Measurements from ENCODE around the gene VDR. TPM values are rescaled to one million over a fixed set of nuclear protein-coding genes. Genes with fewer than 3 reads are reported as not detected.

VDR gene
- total RNA-seq, 1 donor from 2014 or later = not detected

DNA sequence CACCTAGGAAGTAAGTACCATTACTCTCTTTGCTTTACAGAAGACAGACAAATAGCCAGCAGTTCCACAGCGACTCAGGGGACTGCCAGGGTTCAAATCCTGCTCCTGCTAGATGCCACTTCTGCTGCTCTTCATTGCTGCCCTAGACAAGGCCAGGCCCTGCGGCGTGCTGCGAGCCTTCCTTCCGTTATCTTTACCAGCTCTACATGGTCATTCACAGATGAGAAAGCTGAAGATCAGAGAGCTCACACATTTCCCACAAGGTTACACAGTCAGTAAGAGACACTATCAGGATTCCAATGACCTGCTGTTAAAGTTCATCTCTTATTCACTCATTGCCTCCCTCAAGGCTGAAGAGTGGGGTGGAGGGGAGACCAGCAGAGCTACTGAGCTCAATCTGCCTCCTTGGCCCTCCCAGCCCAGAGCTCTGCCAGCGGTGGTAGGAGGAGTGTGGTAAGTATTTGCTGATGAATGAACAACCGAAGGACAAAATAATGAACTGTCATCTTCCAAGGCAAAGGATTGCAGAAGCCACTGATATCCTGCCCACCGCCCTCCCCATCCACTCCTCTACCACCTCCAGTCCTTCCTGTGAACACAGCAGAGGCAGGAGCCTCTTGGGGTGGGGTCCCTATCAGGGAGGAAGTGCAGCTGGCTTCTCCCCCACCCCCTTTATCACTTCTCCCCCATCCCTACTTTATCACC is 70.4 kb downstream of the VDR start:
- H3K4me1 Mint-ChIP-seq (ENCODE audit: low read depth, unreplicated experiment) = peaks cover 7% of the 10 kb centered on the region
- no peak overlapping the region for H3K27ac Mint-ChIP-seq (ENCODE audit: unreplicated experiment)
- TF ChIP-seq, protein P1, sequence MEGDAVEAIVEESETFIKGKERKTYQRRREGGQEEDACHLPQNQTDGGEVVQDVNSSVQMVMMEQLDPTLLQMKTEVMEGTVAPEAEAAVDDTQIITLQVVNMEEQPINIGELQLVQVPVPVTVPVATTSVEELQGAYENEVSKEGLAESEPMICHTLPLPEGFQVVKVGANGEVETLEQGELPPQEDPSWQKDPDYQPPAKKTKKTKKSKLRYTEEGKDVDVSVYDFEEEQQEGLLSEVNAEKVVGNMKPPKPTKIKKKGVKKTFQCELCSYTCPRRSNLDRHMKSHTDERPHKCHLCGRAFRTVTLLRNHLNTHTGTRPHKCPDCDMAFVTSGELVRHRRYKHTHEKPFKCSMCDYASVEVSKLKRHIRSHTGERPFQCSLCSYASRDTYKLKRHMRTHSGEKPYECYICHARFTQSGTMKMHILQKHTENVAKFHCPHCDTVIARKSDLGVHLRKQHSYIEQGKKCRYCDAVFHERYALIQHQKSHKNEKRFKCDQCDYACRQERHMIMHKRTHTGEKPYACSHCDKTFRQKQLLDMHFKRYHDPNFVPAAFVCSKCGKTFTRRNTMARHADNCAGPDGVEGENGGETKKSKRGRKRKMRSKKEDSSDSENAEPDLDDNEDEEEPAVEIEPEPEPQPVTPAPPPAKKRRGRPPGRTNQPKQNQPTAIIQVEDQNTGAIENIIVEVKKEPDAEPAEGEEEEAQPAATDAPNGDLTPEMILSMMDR (IDR thresholded peaks at IDR 0.05; ENCODE audit: partially characterized antibody, unreplicated experiment) = no peak
- H3K9me3 Mint-ChIP-seq (ENCODE audit: unreplicated experiment) = peaks cover 4% of the 10 kb centered on the region
- no peak overlapping the region for H3K4me3 Mint-ChIP-seq (ENCODE audit: unreplicated experiment)
- H3K27me3 Mint-ChIP-seq (ENCODE audit: unreplicated experiment) = peaks cover 3% of the 10 kb centered on the region
- H3K36me3 Mint-ChIP-seq (ENCODE audit: unreplicated experiment) = no peaks in the 10 kb centered on the region
- no peak for DNase-seq

DNA sequence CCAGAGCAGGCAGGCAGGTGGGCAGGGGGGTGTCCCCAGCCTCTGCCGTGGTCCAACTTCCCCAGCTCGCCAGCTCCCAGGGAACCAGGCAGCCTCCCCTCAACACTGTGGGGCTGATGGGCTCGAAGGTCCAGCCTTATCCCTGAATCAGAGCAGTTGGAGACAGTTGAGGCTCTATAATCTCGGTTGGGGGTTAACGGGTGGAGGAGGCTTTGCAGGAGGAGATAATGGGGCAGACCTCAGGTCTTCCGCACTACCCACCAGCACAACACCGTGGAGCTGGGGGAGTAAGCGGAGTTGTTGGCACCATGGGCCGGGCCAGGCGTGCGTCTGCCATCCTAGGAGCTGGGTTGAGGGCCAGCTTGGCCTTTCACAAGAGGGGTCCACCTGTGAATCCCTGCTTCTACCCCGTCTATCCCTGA is 71.2 kb downstream of the VDR start:
- Mint-ChIP-seq H3K4me3 (ENCODE audit: unreplicated experiment) (no peak overlapping the region), H3K36me3 (ENCODE audit: unreplicated experiment) (no peaks in the 10 kb centered on the region), H3K9me3 (ENCODE audit: unreplicated experiment) (peaks cover 4% of the 10 kb centered on the region), H3K27ac (ENCODE audit: unreplicated experiment) (no peak overlapping the region), H3K27me3 (ENCODE audit: unreplicated experiment) (peaks cover 3% of the 10 kb centered on the region), H3K4me1 (ENCODE audit: low read depth, unreplicated experiment) (peaks cover 10% of the 10 kb centered on the region)
- no peak for DNase-seq
- TF ChIP-seq, protein P1 (IDR thresholded peaks at IDR 0.05; ENCODE audit: partially characterized antibody, unreplicated experiment) = no peak

DNA sequence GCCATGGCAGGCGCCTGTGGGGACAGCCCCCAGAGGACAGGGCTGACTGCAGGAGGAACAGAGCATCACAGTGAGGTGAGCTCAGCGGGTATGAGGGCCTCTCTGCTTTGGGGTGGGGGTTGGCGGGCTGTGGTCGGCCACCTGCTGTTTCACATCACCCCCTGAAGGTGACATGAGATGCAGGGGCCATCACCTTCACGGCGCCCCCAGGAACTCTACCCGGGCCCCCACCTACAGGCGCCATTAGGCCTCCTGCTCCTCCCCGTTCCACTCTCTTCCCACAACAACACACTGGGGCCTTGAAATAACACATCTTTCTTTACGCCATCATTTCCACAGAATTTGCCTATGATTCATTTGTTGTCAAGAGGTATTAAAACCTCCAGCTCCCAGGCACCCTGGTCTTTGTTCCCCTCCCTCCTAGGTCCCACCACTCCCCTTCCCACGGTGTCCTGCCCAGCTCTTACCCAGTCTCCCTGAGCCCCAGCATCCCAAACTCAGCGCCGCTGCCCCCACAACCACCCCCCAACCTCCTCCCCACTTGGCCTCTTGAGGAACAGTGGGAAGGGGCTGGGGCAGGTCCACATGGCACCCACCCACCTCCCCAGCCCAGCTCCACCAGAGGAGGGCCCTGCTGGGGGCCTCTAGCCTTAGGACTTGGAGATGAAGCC is 72.4 kb downstream of the VDR start:
- TF ChIP-seq, protein P1 (IDR thresholded peaks at IDR 0.05; ENCODE audit: partially characterized antibody, unreplicated experiment) = no peak
- Mint-ChIP-seq H3K4me3 (ENCODE audit: unreplicated experiment) (no peak overlapping the region), H3K27ac (ENCODE audit: unreplicated experiment) (no peak overlapping the region), H3K4me1 (ENCODE audit: low read depth, unreplicated experiment) (peaks cover 14% of the 10 kb centered on the region), H3K36me3 (ENCODE audit: unreplicated experiment) (no peaks in the 10 kb centered on the region), H3K9me3 (ENCODE audit: unreplicated experiment) (peaks cover 6% of the 10 kb centered on the region), H3K27me3 (ENCODE audit: unreplicated experiment) (peaks cover 3% of the 10 kb centered on the region)
- no peak for DNase-seq

DNA sequence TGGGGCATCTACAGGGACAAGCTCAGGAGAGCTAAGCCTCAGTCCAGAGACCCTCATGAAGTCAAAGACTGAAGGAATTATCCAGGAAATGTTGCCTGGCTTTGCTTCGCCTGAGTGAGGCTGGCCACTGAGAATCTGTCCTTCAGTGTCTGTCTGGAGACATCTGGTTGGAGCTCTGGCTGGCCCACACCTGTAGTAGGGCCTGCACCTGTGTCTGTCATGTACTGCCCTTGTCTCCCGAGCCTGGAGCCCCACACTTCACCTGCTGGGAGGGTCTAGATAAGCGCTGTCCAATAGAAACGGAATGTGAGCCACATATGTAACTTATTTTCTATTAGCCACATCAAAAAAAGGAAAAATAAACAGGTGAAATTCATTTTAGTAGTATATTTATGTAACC is 75.2 kb downstream of the VDR start:
- no peak for DNase-seq
- TF ChIP-seq, protein P1 (IDR thresholded peaks at IDR 0.05; ENCODE audit: partially characterized antibody, unreplicated experiment) = no peak
- peaks cover 14% of the 10 kb centered on the region for H3K4me1 Mint-ChIP-seq (ENCODE audit: low read depth, unreplicated experiment)
- H3K36me3 Mint-ChIP-seq (ENCODE audit: unreplicated experiment) = no peaks in the 10 kb centered on the region
- no peaks in the 10 kb centered on the region for H3K27me3 Mint-ChIP-seq (ENCODE audit: unreplicated experiment)
- H3K4me3 Mint-ChIP-seq (ENCODE audit: unreplicated experiment) = no peak overlapping the region
- no peak overlapping the region for H3K27ac Mint-ChIP-seq (ENCODE audit: unreplicated experiment)
- H3K9me3 Mint-ChIP-seq (ENCODE audit: unreplicated experiment) = peaks cover 5% of the 10 kb centered on the region

DNA sequence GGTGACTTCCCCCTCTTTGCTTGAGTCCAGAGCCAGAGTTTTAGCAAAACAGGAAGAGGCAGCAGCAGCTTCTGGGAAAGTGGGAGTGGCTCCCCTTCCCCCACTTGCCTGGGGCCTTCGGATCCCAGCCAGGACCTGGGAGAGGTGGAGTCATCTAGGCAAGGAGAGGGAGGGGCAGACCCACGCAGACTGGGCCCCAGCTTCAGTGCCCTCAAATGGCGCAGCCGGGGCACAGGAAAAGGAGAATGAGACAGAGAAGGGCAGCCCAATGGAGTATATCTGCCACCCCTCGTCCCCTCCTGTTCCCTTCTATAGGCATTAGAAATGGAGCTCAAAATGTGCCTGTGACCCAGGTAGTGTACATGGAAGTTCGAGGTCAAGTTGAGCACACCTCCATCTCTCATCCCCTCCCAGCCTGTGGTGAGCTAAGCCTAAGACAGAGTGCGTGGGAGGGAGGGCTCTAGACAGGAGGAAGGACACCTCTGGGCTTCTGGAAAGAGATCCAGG is 75.8 kb downstream of the VDR start:
- Mint-ChIP-seq H3K27ac (ENCODE audit: unreplicated experiment) (no peak overlapping the region), H3K9me3 (ENCODE audit: unreplicated experiment) (peaks cover 5% of the 10 kb centered on the region), H3K36me3 (ENCODE audit: unreplicated experiment) (no peaks in the 10 kb centered on the region), H3K27me3 (ENCODE audit: unreplicated experiment) (no peaks in the 10 kb centered on the region), H3K4me1 (ENCODE audit: low read depth, unreplicated experiment) (peaks cover 14% of the 10 kb centered on the region), H3K4me3 (ENCODE audit: unreplicated experiment) (no peak overlapping the region)
- no peak for DNase-seq
- TF ChIP-seq, protein P1 (IDR thresholded peaks at IDR 0.05; ENCODE audit: partially characterized antibody, unreplicated experiment) = no peak
